ENCODE results near the gene TMCO4. TPM values are rescaled to one million over a fixed set of nuclear protein-coding genes. Genes with fewer than 3 reads are reported as not detected.

TMCO4 gene
- total and polyA plus RNA-seq, 2 of the 8 experiments (the other 6 are each of a cell fraction or from before 2014, with no cell fraction given): 3.0 to 3.1 TPM

- no peak overlapping the region for H3K4me2 ChIP-seq (ENCODE audit: insufficient read depth in 1 of 2, low read depth in 2 of 2, low read length in 2 of 2)
- no peak overlapping the region for H2BK5ac ChIP-seq (ENCODE audit: low read depth, low read length)
- no peak overlapping the region for H3K27ac ChIP-seq (ENCODE audit: low read depth, low read length)
- H2AK5ac ChIP-seq (ENCODE audit: low read depth, low read length): no peak overlapping the region
- no peak overlapping the region for H3K14ac ChIP-seq (ENCODE audit: insufficient read length)
- FAIRE-seq: no peak
- CTCF ChIA-PET (ENCODE audit: partially characterized antibody): interaction anchor here (0.7 to 9.2 kb wide), 3 partner anchors 10 to 35 kb away, joined by 3 to 74 read pairs (median 5); no protein-coding TSS in a partner anchor
- no peak overlapping the region for H3K4me3 ChIP-seq (ENCODE audit: extremely low read depth in 1 of 4, insufficient read depth in 2 of 4, low read depth in 3 of 4, low read length in 4 of 4)
- no peak overlapping the region for H4K91ac ChIP-seq (replicated peaks; ENCODE audit: insufficient read length, low read length)
- peaks cover 0 to 3% of the 10 kb centered on the region in 2 experiments for H4K20me1 ChIP-seq (replicated peaks in 1 of 2; ENCODE audit: control insufficient read depth in 1 of 2, insufficient read depth in 2 of 2, low read length in 2 of 2)
- H3K56ac ChIP-seq (replicated peaks; ENCODE audit: insufficient read length, low read depth, low read length): no peak overlapping the region
- no peak overlapping the region for H4K8ac ChIP-seq (ENCODE audit: extremely low read depth, insufficient read depth, low read length)
- no peak overlapping the region for H2BK12ac ChIP-seq (ENCODE audit: low read depth, low read length)
- no peak overlapping the region for H3K9ac ChIP-seq (replicated peaks in 1 of 4; ENCODE audit: extremely low read depth in 1 of 4, low read depth in 3 of 4, low read length in 3 of 4)
- H3K4me1 ChIP-seq (replicated peaks in 1 of 4; ENCODE audit: control insufficient read depth in 3 of 4, insufficient read depth in 4 of 4, low read length in 3 of 4): no peaks in the 10 kb centered on the region
- no peak overlapping the region for H3K4ac ChIP-seq (replicated peaks; ENCODE audit: insufficient read length, low read depth, low read length)
- H3K18ac ChIP-seq (ENCODE audit: extremely low read depth, low read length): no peak overlapping the region
- H2BK20ac ChIP-seq (ENCODE audit: low read length): no peak overlapping the region
- H2AFZ ChIP-seq (ENCODE audit: low read length): no peak overlapping the region
- H3K23me2 ChIP-seq (ENCODE audit: low read depth, low read length): no peaks in the 10 kb centered on the region
- no peak for DNase-seq (ENCODE audit: low read depth in 1 of 2, low spot score in 2 of 2)
- WGBS, 2 experiments (ENCODE audit: extremely low coverage in 1 of 2, insufficient coverage in 1 of 2, insufficient read length in 1 of 2, insufficient replicate concordance in 2 of 2, low coverage in 1 of 2, low lambda C conversion rate in 2 of 2, missing lambda C conversion rate in 1 of 2): 94% methylated on average over 5 of the region's 5 CpGs; no CpG with 5 or more reads in 1 of the 2 experiments
- no peaks in the 10 kb centered on the region for H3K9me3 ChIP-seq (ENCODE audit: insufficient read depth in 2 of 2, low read depth in 1 of 2, low read length in 1 of 2)
- H3K79me1 ChIP-seq (ENCODE audit: low read depth, low read length): no peaks in the 10 kb centered on the region
- no peak overlapping the region for H2BK15ac ChIP-seq (ENCODE audit: low read length)
- H3K27me3 ChIP-seq (replicated peaks in 1 of 4; ENCODE audit: control insufficient read depth in 3 of 4, extremely low read depth in 1 of 4, insufficient read depth in 3 of 4, low read length in 3 of 4): peaks cover 13 to 31% (median 29%) of the 10 kb centered on the region in 4 experiments
- no peaks in the 10 kb centered on the region for H3K36me3 ChIP-seq (ENCODE audit: control insufficient read depth in 2 of 4, insufficient read depth in 4 of 4, low read length in 3 of 4)
- H3K23ac ChIP-seq (ENCODE audit: insufficient read length): no peak overlapping the region
- H3K79me2 ChIP-seq (ENCODE audit: control insufficient read depth in 1 of 2, insufficient read depth in 2 of 2, low read length in 2 of 2): no peaks in the 10 kb centered on the region
- POLR2A ChIA-PET (ENCODE audit: partially characterized antibody): interaction anchor here (0.6 to 1.9 kb wide), 2 partner anchors 35 to 148 kb away, joined by 3 read pairs; no protein-coding TSS in a partner anchor
- no peak overlapping the region for H4K5ac ChIP-seq (ENCODE audit: insufficient read length, low read depth, low read length)
- H2BK120ac ChIP-seq (replicated peaks; ENCODE audit: low read depth, low read length): no peak overlapping the region
- no peak for TF ChIP-seq TAF1 (IDR thresholded peaks at IDR 0.05; ENCODE audit: low read depth, low read length)
- TF ChIP-seq ASH2L (IDR thresholded peaks at IDR 0.05; ENCODE audit: low read length): no peak
Observed at GRCh38 chr1:19776287-19776686, 23.4 kb downstream of the TMCO4 start.

Measured in H1 (cell line).